RPMI7951 (cell line): ENCODE results near the gene RALY. TPM values are rescaled to one million over a fixed set of nuclear protein-coding genes. Genes with fewer than 3 reads are reported as not detected.
"Not testable (repeated sequence)": the region's sequence is repeated elsewhere in the genome, so short reads cannot be mapped to it uniquely, and the experiment has no call there.

ENCODE experiments used
- DNase-seq: peaks from one replicate; pipeline ENCODE4 v3.0.0-alpha.2; 2012; ENCODE audit warnings: low read depth
- total RNA-seq: library from RNA; depleted of rRNA; stranded (reverse); fragments of >200 nt; shearing (Covaris generic); gene quantifications from 2 replicates; pipeline ENCODE4 v1.2.3, GENCODE V29; 2014; rRNA removed

Gene RALY
- total RNA-seq, 1 experiment from 2014 or later, result 153 TPM

GRCh38 chr20:34133365-34133860, 139.7 kb downstream of the RALY start:
- not testable (repeated sequence) for DNase-seq

Other genes starting within 250 kb of the RALY start
- gene CHMP4B, start 182.6 kb upstream of the RALY start, total RNA-seq, result 47.8 and 54.1 TPM in 2 replicates
- gene EIF2S2, start 118.3 kb downstream of the RALY start, total RNA-seq, result 146 and 159 TPM in 2 replicates
- gene ASIP, start 247.5 kb downstream of the RALY start, total RNA-seq, result not detected in 2 replicates